Ishikawa (cell line): Measurements from ENCODE around the gene KCNJ4.

ENCODE experiments used
- CEBPB ChIP-seq: IDR thresholded peaks from 2 replicates; pipeline ENCODE4 v1.6.1; 2012
- CREB1 ChIP-seq: IDR thresholded peaks from 2 replicates; pipeline ENCODE4 v1.6.1; 2012; ENCODE audit warnings: low read depth
- EGR1 ChIP-seq: IDR thresholded peaks from 2 replicates; pipeline ENCODE4 v1.6.1; 2012
- EP300 ChIP-seq: IDR thresholded peaks from 2 replicates; pipeline ENCODE4 v1.6.1; 2012; ENCODE audit warnings: borderline replicate concordance
- FOXM1 ChIP-seq: IDR thresholded peaks from 2 replicates; pipeline ENCODE4 v1.6.1; 2012; ENCODE audit warnings: low read depth, borderline replicate concordance
- MAX ChIP-seq: IDR thresholded peaks from 2 replicates; pipeline ENCODE4 v1.6.1; 2012
- NFIC ChIP-seq: IDR thresholded peaks from 2 replicates; pipeline ENCODE4 v1.6.1; 2012
- RAD21 ChIP-seq: IDR thresholded peaks from 2 replicates; pipeline ENCODE4 v1.6.1; 2012; ENCODE audit warnings: low read depth
- REST ChIP-seq: IDR thresholded peaks from 2 replicates; pipeline ENCODE4 v1.6.1; 2012; ENCODE audit warnings: low read depth, mild to moderate bottlenecking
- TAF1 ChIP-seq: IDR thresholded peaks from 2 replicates; pipeline ENCODE4 v1.6.1; 2012; ENCODE audit warnings: low read depth, mild to moderate bottlenecking
- TCF12 ChIP-seq: IDR thresholded peaks from 2 replicates; pipeline ENCODE4 v1.6.1; 2012; ENCODE audit warnings: low read depth
- TEAD4 ChIP-seq: IDR thresholded peaks from 2 replicates; pipeline ENCODE4 v1.6.1; 2012
- USF1 ChIP-seq: IDR thresholded peaks from 2 replicates; pipeline ENCODE4 v1.6.1; 2012
- YY1 ChIP-seq: IDR thresholded peaks from 2 replicates; pipeline ENCODE4 v1.6.1; 2012; ENCODE audit warnings: low read depth
- ZBTB7A ChIP-seq: IDR thresholded peaks from 2 replicates; pipeline ENCODE4 v1.6.1; 2012; ENCODE audit warnings: low read depth

KCNJ4 gene

GRCh38 chr22:38456841-38457699, 2.1 kb upstream of the KCNJ4 start:
- TF ChIP-seq TEAD4, result no peak

GRCh38 chr22:38456272-38456835, 1.4 kb upstream of the KCNJ4 start:
- TF ChIP-seq RAD21 (no peak), EP300 (no peak), TCF12 (no peak), TEAD4 (no peak), CREB1 (no peak)

- TF ChIP-seq ZBTB7A (peak; percentile 99), EP300 (no peak), MAX (no peak), RAD21 (no peak), NFIC (no peak), EGR1 (no peak), TEAD4 (no peak), CEBPB (no peak), TAF1 (no peak), USF1 (peak; percentile 76), REST (no peak), FOXM1 (no peak), TCF12 (no peak), YY1 (peak; percentile 58; the same call in 1 of the 2 replicates), CREB1 (no peak)
Measured at GRCh38 chr22:38455530-38456271, 702 bp upstream of the KCNJ4 start.

GRCh38 chr22:38454353-38455075, 485 bp downstream of the KCNJ4 start:
- TF ChIP-seq ZBTB7A (no peak), USF1 (no peak), TAF1 (no peak), MAX (no peak), REST (no peak), CEBPB (no peak)

- TF ChIP-seq FOXM1, result no peak
- no peak for TF ChIP-seq USF1
- TF ChIP-seq YY1, result no peak
- no peak for TF ChIP-seq RAD21
- no peak for TF ChIP-seq MAX
- TF ChIP-seq TEAD4, result no peak
- no peak for TF ChIP-seq CREB1
- no peak for TF ChIP-seq EGR1
- no peak for TF ChIP-seq TCF12
- TF ChIP-seq CEBPB, result no peak
- no peak for TF ChIP-seq TAF1
- TF ChIP-seq ZBTB7A, result no peak
- TF ChIP-seq EP300, result no peak
- no peak for TF ChIP-seq NFIC
- no peak for TF ChIP-seq REST
Measured at GRCh38 chr22:38453996-38454352, 1.0 kb downstream of the KCNJ4 start.
